ENCODE results near the gene TLR5.
A peak's percentile ranks its signal among the peaks of the same experiment; 100 is the strongest.

Gene TLR5

GRCh38 chr1:223102797-223103533, 40.1 kb downstream of the TLR5 start:
- no peak for DNase-seq

- DNase-seq = no peak
These were observed 45.3 kb downstream of the TLR5 start for GRCh38 chr1:223097713-223098112.

GRCh38 chr1:223095870-223096269, 47.2 kb downstream of the TLR5 start:
- DNase-seq = no peak

- no peak for DNase-seq
These were observed 51.2 kb downstream of the TLR5 start for GRCh38 chr1:223091896-223092295.

- no peak for DNase-seq
These were observed 53.8 kb downstream of the TLR5 start for GRCh38 chr1:223089250-223089649.

- DNase-seq = no peak
These were observed 54.3 kb downstream of the TLR5 start for GRCh38 chr1:223088713-223089240.

- no peak for DNase-seq
These were observed 55.5 kb downstream of the TLR5 start for GRCh38 chr1:223087291-223088255.

- no peak for DNase-seq
These were observed 58.6 kb downstream of the TLR5 start for GRCh38 chr1:223084464-223084866.

GRCh38 chr1:223083831-223084230, 59.2 kb downstream of the TLR5 start:
- DNase-seq = no peak

- DNase-seq = no peak
These were observed 60.1 kb downstream of the TLR5 start for GRCh38 chr1:223082914-223083313.

GRCh38 chr1:223081181-223081994, 61.7 kb downstream of the TLR5 start:
- peak; percentile 97 for DNase-seq

GRCh38 chr1:223079498-223079897, 63.5 kb downstream of the TLR5 start:
- no peak for DNase-seq

GRCh38 chr1:223077247-223077833, 65.7 kb downstream of the TLR5 start:
- DNase-seq = peak; percentile 31

GRCh38 chr1:223076362-223076761, 66.7 kb downstream of the TLR5 start:
- no peak for DNase-seq

- DNase-seq = no peak
These were observed 67.2 kb downstream of the TLR5 start for GRCh38 chr1:223075834-223076233.

GRCh38 chr1:223074445-223075300, 68.4 kb downstream of the TLR5 start:
- no peak for DNase-seq

- no peak for DNase-seq
These were observed 74.0 kb downstream of the TLR5 start for GRCh38 chr1:223068900-223069665.

- no peak for DNase-seq
These were observed 75.1 kb downstream of the TLR5 start for GRCh38 chr1:223067914-223068313.

GRCh38 chr1:223066415-223066814, 76.6 kb downstream of the TLR5 start:
- DNase-seq = no peak

GRCh38 chr1:223062177-223062576, 80.9 kb downstream of the TLR5 start:
- DNase-seq = no peak

- no peak for DNase-seq
These were observed 83.5 kb downstream of the TLR5 start for GRCh38 chr1:223059526-223059925.
